Measurements from ENCODE around the gene ASB8.
"Not testable (repeated sequence)": the region's sequence is repeated elsewhere in the genome, so short reads cannot be mapped to it uniquely, and the experiment has no call there.

Gene ASB8

DNA sequence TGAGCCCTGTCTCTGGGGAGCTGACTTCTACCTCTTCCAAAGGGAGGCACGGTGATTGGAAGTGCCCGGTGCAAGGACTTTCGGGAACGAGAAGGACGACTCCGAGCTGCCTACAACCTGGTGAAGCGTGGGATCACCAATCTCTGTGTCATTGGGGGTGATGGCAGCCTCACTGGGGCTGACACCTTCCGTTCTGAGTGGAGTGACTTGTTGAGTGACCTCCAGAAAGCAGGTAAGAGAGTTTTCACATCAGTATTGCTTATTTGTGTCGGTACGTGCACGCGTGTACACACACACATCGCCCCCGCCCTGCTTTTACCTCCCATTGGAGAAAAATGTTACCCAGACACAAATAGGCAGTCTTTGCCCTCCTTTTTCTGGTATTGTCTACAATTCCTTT lies 24.5 kb downstream of the ASB8 start:
- DNase-seq (ENCODE audit: low spot score), result no peak

- DNase-seq (ENCODE audit: low spot score), result no peak
Observed at GRCh38 chr12:48131517-48131916, 25.8 kb downstream of the ASB8 start.

- DNase-seq (ENCODE audit: low spot score), result no peak
Observed at GRCh38 chr12:48129376-48129775, 27.9 kb downstream of the ASB8 start.

DNA sequence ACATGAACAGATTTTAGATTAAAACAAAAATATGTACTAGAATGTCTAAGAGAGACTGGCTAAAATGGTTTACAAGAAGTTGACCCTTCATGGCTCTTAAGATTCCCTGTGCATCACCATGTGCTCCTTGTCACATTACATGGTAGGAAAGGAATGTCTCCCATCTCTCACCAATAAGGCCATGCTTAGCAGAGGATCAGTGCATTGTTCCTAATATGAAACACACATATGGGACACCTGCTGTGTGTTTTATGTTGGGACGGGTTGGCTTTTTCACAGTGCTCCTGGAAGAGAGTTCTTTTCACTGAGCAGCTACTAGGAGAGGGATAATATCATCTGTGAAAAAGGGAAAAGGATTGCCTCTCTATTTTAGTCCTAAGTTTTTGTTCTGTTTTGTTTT lies 28.5 kb downstream of the ASB8 start:
- DNase-seq (ENCODE audit: low spot score), result no peak

- DNase-seq (ENCODE audit: low spot score), result no peak
Observed at GRCh38 chr12:48126953-48127630, 30.2 kb downstream of the ASB8 start.

DNA sequence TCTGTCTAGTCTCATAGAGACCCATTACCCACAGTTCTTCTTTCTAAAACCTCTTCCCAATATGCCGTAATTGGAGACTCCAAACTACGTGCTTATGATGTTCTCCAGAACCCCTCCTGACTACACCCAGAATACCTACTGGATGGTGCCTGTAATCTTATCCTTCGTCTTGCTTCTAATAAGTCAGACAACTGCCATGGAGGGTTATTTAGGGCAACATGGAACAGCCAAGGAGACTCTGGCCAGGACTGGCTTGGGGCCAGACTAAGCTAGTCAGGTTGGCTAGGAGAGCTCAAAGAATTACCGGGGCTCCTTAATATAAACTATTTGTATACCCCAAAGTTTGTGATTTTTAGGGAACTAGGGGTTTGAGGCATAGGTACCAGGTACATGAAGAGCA lies 31.3 kb downstream of the ASB8 start:
- DNase-seq (ENCODE audit: low spot score), result no peak

DNA sequence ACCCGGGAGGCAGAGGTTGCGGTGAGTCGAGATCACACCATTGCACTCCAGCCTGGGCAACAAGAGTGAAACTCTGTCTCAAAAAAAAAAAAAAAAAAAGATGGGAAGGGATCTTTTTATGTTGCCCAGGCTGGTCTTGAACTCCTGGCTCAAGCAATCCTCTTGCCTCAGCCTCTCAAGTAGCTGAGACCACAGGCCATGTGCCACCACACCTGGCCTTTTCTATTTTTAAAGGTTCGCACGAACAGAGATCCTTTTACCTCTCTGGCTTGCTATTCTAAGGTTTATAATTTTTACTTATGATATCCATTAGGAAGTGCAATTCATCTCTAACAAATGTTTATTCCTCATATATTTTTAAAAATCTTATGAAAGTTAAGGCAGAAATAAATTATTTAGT lies 31.8 kb downstream of the ASB8 start:
- not testable (repeated sequence) for DNase-seq (ENCODE audit: low spot score)

DNA sequence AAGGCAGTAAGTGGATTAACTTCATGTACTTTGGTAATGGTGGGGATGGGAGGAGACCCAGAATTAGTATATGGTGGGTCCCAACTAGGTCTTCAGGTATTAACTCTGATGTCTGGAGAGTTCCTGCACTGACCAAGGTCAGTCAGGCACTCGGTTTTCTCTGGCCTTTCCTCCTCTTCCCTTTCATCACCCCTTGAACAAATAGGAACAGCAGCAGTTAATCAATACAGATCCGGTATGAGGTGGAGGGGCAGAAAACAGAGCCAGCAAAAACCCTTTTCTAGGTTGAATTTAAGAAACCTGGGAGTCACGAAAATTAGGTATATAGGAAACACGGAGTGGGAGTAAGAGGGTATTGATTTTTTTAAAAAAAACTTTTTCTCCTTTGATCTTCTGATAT lies 34.1 kb downstream of the ASB8 start:
- no peak for DNase-seq (ENCODE audit: low spot score)

DNA sequence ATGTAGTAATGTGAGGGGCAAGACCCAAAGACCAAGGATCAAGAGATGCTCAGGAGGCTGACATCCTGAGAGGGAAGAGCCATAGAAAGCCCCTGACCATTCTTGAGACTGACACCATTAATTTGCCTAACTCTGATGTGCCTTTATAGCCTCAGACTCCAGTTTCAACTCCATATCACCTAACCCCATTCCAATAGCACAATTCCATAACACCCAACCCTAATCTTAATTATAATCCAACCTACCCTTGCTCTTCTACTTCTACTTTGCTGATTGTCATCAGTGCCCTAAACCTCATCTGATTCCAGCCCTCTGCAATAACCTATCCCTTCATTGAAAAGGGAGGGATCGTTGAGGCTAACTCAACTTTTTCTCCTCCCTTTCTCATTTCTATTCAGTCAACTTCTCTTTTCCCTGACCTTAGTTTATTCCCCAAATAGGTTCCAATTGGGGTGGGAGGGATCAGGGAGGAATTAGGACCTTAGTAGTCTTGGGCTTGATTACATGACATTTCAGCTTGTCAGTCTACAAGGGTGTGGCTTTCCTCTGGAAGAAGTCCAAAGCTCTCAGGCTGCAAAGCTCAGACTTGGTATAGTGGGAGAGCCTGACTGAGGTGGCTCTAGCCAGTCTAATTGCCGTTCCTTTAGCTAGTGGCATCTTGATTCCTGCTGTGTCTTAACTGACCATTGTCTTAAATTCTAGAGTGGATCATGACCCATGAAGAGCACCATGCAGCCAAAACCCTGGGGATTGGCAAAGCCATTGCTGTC lies 35.1 kb downstream of the ASB8 start:
- no peak for DNase-seq (ENCODE audit: low spot score)

- DNase-seq (ENCODE audit: low spot score), result no peak
Observed at GRCh38 chr12:48121522-48121921, 35.8 kb downstream of the ASB8 start.

DNA sequence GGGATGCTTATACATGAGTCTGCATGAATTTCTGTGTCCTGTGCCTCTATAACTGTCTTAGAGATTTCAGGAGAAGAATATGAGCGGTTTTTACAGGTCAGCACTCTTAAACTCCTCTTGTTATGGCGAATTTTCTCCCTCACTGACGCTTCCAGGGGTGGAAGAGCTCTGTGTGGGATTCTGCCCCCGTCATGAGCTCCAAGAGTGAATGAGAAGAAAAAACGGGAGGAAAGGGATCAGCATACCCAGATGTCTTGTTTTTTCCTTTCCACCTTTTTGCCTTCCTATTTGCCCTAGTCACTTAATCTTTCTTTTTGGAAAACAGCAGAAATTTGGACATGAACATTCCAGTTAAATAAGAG lies 37.5 kb downstream of the ASB8 start:
- DNase-seq (ENCODE audit: low spot score), result no peak

DNA sequence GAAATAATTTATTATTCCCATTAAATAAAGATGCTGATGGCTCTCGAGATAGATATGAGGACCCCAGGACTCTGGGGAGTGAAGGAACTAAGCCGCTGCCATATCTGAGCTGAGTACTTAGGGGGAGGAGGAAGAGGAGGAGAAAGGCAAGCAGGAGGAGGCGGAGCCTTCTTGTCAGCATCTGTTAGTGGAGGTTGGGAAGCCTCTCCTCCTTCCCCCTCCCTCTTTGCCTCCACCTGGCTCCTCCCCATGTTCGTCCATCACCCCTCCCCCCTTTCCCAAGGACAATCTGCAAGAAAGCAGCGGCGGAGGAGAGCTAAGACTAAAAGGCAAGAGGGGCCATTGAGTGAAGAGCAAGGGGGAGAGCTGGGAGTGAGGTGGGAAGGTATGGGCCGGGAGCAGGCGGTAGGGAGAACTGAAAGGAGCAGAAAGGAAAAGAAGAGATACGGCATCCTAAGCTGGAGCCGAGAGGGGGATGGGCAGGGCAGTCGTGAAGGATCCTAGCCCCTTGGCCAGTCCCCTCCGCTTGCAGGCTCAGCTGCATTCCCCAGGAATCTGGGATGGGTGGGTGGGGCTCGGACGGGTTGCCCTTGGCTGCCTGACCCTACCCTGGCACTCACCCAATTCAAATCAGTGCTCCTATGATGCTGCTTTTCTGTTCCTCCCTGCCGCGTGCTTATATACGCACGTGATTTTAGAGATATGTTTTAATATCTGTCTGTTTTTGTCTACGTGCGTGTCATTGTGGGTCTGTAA lies 38.1 kb downstream of the ASB8 start, which contains the start of gene PFKM:
PFKM (plus strand) TSS at position 287 of the 756 bp plus-strand sequence. CDS start 3,411 bp downstream, outside the sequence.
- DNase-seq (ENCODE audit: low spot score), result peak; percentile 95

- DNase-seq (ENCODE audit: low spot score), result no peak
Observed at GRCh38 chr12:48118284-48118871, 38.9 kb downstream of the ASB8 start.

DNA sequence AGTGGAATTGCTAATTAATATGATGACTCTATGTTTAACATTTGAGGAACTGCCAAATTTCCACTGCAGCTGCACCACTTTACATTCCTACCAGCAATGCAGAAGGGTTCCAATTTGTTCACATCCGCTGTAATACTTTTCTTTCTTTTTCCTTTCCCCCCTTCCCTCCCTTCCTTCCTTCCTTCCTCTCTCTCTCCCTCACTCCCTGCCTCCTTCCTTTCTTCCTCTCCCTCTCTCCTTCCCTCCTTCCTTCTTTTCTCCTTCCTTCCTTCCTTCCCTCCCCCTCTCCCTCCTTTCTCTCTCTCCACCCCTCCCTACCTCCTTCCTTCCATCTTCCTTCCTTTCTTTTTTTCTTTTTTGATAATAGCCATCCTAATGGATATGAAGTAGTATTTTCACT lies 41.4 kb downstream of the ASB8 start:
- DNase-seq (ENCODE audit: low spot score), result no peak

DNA sequence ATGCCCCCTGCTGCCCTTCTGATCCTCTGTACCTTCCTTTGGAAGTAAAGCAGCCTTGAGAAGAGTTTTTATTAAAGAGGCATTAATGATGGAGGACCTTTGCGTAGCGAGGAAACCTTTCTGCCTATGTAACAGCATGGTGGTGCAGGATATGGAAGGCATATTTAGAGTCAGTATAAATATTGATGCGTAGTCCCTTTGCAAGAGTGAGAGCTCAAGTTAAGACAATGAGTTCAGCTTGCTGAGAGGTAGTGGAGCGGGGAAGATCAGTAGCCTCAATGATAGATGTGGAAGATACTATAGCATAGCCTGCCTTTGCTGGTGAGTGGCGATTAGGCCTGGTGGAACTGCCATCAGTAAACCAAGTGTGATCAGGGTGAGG lies 46.0 kb downstream of the ASB8 start:
- DNase-seq (ENCODE audit: low spot score), result not testable (repeated sequence)

DNA sequence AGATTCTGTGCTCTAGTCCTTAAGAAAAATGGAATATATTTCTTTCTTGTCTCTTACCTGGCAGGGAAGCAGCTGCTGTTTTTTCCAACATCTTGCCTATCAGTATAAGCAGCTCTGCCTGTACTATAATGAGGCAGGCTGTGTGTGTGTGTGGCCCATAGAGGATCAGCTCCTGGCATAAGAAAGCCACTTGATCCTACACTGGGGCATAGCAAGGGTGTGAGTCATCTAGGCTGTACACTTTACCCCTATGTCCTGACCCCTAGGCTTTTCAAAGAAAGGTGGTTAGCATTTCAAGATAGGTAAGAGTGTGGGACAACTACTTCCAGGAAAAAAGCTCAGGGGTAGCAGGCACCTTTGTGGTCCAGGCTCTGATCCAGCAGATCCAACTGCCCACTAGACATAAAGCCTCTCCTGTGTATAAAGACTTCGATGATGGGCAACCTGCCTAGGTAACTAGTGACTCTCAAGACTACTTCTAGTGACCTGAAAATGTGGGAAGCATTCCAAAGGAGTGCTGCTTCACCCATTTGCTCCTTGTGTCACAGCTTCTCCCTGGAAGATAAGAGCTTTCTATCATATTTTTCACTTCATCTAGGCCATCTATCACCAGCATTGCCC lies 46.5 kb downstream of the ASB8 start:
- no peak for DNase-seq (ENCODE audit: low spot score)

- DNase-seq (ENCODE audit: low spot score), result no peak
Observed at GRCh38 chr12:48109424-48109823, 47.9 kb downstream of the ASB8 start.

GRCh38 chr12:48106681-48107613 lies 50.4 kb downstream of the ASB8 start:
- no peak for DNase-seq (ENCODE audit: low spot score)

DNA sequence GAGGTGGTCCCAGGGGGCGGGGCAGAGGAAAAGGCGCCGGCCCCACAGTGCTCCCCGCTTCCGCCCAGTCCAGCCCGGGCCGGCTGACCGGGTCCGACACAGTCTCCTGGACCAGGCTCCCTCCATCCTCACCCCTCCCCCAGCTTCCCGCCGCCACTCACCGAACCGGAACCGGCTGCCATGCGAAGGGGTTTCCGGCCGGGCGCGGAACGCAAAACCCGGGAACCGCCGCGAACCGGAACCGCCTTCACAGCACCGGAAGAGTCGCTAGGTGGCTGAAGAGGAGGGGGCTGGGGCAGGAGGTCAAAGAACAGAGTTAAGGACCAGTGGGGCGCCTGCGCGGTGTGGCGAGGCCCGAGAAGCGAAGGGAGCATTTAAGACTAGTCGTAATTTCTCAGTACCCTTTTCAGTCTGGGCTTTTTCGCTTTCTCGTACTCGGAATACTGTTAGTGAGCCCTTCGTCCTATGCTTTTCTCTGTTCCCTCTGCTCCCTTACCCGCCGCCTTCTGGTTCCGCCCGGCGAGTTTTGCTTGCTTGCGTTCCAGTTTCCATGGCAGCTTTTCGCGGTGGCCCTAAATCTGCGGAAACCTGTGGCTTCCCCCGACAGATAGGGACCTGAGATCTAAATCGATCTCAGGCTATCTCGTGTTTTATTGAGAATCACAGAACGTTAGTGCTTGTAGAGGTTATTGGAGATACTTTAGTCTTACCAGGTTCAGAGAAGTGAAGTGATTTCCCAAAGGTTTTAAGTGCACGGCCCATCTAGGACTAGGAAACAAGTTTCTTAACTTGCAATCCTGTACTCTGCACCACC lies 51.2 kb downstream of the ASB8 start, which contains the start of gene SENP1:
SENP1 (minus strand) TSS at position 213 of the 814 bp plus-strand sequence. CDS start 4,607 bp downstream, outside the sequence.
- DNase-seq (ENCODE audit: low spot score), result peak; percentile 89

GRCh38 chr12:48105321-48105866 lies 51.9 kb downstream of the ASB8 start:
- DNase-seq (ENCODE audit: low spot score), result peak; percentile 30

Measured in RKO (cell line).